ENCODE data around the gene C1GALT1. TPM values are rescaled to one million over a fixed set of nuclear protein-coding genes. Genes with fewer than 3 reads are reported as not detected.

The C1GALT1 gene
- total and polyA plus RNA-seq, 11 donors = 4.3 to 36.4 (median 21.1) TPM

DNA sequence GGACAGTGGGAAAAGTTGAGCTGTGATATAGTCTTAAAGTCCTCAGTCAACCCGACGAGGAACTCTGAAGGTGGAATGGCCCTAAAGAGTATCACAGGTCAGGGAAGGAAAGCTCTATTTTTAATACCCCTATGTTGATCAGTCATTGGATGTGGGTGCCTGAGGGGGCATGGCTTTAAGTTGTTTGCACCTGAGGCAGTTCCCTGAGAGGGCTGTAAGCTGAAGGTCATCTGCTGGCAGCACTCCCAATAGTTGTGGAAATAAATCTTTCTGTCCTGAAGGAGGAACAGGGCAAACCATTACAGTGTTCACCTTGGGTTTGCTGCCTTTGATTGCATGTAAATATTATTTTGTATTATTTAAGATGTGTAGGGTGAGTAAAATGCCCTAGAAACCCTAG is 17.8 kb upstream of the C1GALT1 start:
- WGBS, 4 donors = 89 to 98% (median 95%) methylated on average over 2 of the region's 2 CpGs
- intact Hi-C loops (cut with DNase I) = no loop called here

DNA sequence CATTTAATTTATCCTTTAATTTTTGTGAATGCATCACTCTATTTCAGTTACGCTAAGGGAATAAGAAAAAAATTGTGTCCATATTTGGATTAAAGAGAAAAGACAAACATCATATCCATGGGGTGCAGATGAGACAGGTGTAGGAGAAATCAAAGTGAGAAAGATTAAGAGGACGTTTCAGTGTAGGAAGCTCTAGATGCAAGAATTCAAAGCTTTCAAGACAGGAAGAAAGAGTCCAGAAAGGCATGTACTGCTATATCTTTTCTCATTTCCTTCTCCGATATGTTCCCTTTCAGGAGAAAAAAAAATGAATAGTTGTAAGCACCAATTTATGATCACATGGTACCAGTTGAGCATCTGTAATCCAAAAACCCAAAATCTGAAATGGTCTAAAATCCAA is 17.0 kb upstream of the C1GALT1 start:
- Histone ChIP-seq H3K4me1 (no peaks in the 10 kb centered on the region), H3K4me3 (no peak overlapping the region), H3K27ac (no peak overlapping the region), H3K36me3 (no peaks in the 10 kb centered on the region), H3K27me3 (no peaks in the 10 kb centered on the region), H3K9me3 (peaks cover 0 to 9% (median 0%) of the 10 kb centered on the region in 12 donors)
- DNase-seq = no peak
- TF ChIP-seq, protein P1, sequence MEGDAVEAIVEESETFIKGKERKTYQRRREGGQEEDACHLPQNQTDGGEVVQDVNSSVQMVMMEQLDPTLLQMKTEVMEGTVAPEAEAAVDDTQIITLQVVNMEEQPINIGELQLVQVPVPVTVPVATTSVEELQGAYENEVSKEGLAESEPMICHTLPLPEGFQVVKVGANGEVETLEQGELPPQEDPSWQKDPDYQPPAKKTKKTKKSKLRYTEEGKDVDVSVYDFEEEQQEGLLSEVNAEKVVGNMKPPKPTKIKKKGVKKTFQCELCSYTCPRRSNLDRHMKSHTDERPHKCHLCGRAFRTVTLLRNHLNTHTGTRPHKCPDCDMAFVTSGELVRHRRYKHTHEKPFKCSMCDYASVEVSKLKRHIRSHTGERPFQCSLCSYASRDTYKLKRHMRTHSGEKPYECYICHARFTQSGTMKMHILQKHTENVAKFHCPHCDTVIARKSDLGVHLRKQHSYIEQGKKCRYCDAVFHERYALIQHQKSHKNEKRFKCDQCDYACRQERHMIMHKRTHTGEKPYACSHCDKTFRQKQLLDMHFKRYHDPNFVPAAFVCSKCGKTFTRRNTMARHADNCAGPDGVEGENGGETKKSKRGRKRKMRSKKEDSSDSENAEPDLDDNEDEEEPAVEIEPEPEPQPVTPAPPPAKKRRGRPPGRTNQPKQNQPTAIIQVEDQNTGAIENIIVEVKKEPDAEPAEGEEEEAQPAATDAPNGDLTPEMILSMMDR (IDR thresholded peaks at IDR 0.05) = no peak
- WGBS, 4 donors = 65 to 72% (median 66%) methylated on average over 3 of the region's 3 CpGs
- intact Hi-C loops (cut with DNase I) = no loop called here
- ATAC-seq = no peak

More for the DNA sequence above, 17.8 kb upstream of the C1GALT1 start:
- no peak overlapping the region for H3K27ac ChIP-seq
- TF ChIP-seq, protein P1 (IDR thresholded peaks at IDR 0.05) = no peak
- no peak for TF ChIP-seq POLR2A (IDR thresholded peaks at IDR 0.05)
- H3K27me3 ChIP-seq = no peaks in the 10 kb centered on the region
- DNase-seq = no peak
- H3K9me3 ChIP-seq = peaks cover 0 to 6% (median 0%) of the 10 kb centered on the region in 12 donors
- H3K4me3 ChIP-seq = no peak overlapping the region
- H3K36me3 ChIP-seq = no peaks in the 10 kb centered on the region
- H3K4me1 ChIP-seq = peaks cover 0 to 4% (median 0%) of the 10 kb centered on the region in 12 donors
- ATAC-seq = no peak

DNA sequence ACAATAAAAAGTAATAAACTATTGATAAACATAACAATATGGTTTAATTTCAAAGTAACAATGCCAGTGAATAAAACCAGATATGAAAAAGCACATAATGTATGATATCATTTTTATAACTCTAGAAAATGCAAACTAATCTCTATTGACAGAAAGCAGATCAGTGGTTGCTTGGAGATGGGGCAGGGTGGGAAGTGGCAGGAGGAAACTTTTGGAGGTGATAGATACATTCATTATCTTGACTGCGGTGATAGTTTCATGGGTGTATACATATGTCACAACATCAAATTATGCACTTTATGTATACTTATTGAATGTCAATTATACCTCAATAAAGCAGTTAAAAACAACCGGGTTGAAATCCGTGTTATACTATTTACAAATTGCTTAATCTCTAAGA is 16.0 kb upstream of the C1GALT1 start:
- Histone ChIP-seq H3K9me3 (peaks cover 0 to 18% (median 2%) of the 10 kb centered on the region in 12 donors), H3K27me3 (no peaks in the 10 kb centered on the region), H3K36me3 (no peaks in the 10 kb centered on the region), H3K27ac (no peak overlapping the region), H3K4me1 (no peaks in the 10 kb centered on the region), H3K4me3 (no peak overlapping the region)
- 85 to 89% (median 87%) methylated on average over 3 of the region's 3 CpGs for WGBS, 4 donors
- TF ChIP-seq POLR2A (IDR thresholded peaks at IDR 0.05) = no peak
- TF ChIP-seq, protein P1 (IDR thresholded peaks at IDR 0.05) = no peak
- ATAC-seq (no peak), DNase-seq (no peak)
- intact Hi-C loops (cut with DNase I) = no loop called here

DNA sequence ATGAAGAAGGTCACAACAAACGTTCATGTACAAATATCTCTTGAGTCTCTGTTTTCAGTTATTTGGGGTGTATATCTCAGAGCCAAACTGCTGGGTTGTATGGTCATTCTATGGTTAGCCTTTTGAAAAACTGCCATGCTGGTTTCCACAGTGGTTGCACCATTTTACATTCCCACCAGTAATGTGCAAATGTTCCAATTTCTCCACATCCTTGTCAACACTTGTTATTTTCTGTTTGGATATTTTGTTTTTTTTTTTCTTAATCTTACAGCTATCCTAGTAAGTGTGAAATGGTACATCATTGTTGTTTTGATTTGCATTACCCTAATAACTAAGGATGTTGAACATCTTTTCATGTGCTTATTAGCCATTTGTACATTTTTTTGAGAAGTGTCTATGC is 13.0 kb upstream of the C1GALT1 start:
- Histone ChIP-seq H3K4me1 (no peaks in the 10 kb centered on the region), H3K9me3 (peaks cover 0 to 38% (median 7%) of the 10 kb centered on the region in 12 donors), H3K27ac (no peak overlapping the region), H3K27me3 (no peaks in the 10 kb centered on the region), H3K4me3 (no peak overlapping the region), H3K36me3 (no peaks in the 10 kb centered on the region)
- ATAC-seq (no peak), DNase-seq (no peak)
- WGBS, 4 donors = 85 to 94% (median 92%) methylated on average over 1 of the region's 1 CpG
- intact Hi-C loops (cut with DNase I) = no loop called here
- TF ChIP-seq POLR2A (IDR thresholded peaks at IDR 0.05) = no peak
- TF ChIP-seq, protein P1 (IDR thresholded peaks at IDR 0.05) = no peak
